Nephron progenitor cell (in vitro differentiated cells): ENCODE results near the gene LTA4H.

Experiments
- DNase-seq: peaks from one replicate; pipeline ENCODE4 v3.0.0; 2021
- H3K27ac Mint-ChIP-seq: 2 replicates; pipeline ENCODE4 v1.8.0; 2021; ENCODE audit warnings: mild to moderate bottlenecking, moderate library complexity, mixed read lengths
- H3K27me3 Mint-ChIP-seq: 2 replicates; pipeline ENCODE4 v1.8.0; 2021; ENCODE audit warnings: mild to moderate bottlenecking, low read depth, mixed read lengths; ENCODE audit not compliant: poor library complexity
- H3K36me3 Mint-ChIP-seq: 2 replicates; pipeline ENCODE4 v1.8.0; 2021; ENCODE audit warnings: low read depth, mixed read lengths
- H3K4me1 Mint-ChIP-seq: 2 replicates; pipeline ENCODE4 v1.8.0; 2021; ENCODE audit warnings: mixed read lengths
- H3K4me3 Mint-ChIP-seq: 2 replicates; pipeline ENCODE4 v1.8.0; 2021; ENCODE audit warnings: mild to moderate bottlenecking, moderate library complexity, mixed read lengths
- H3K9me3 Mint-ChIP-seq: 2 replicates; pipeline ENCODE4 v1.8.0; 2021; ENCODE audit warnings: mild to moderate bottlenecking, moderate library complexity, mixed read lengths
- CTCF ChIP-seq: fragments of 200-600 bp; sonication (generic); IDR thresholded peaks from 2 replicates; pipeline ENCODE4 v1.5.0; 2021; ENCODE audit warnings: antibody characterized with exemption

The LTA4H gene

GRCh38 chr12:95989504-95990123 lies 45.8 kb downstream of the LTA4H start:
- no peaks in the 10 kb centered on the region for H3K9me3 Mint-ChIP-seq
- TF ChIP-seq CTCF, result no peak
- no peak overlapping the region for H3K27ac Mint-ChIP-seq
- H3K4me3 Mint-ChIP-seq, result no peak overlapping the region
- peaks cover 12% of the 10 kb centered on the region for H3K27me3 Mint-ChIP-seq
- H3K4me1 Mint-ChIP-seq, result no peaks in the 10 kb centered on the region
- no peaks in the 10 kb centered on the region for H3K36me3 Mint-ChIP-seq
- no peak for DNase-seq

- Mint-ChIP-seq H3K36me3 (no peaks in the 10 kb centered on the region), H3K9me3 (no peaks in the 10 kb centered on the region), H3K4me3 (no peak overlapping the region), H3K27me3 (peaks cover 12% of the 10 kb centered on the region), H3K4me1 (no peaks in the 10 kb centered on the region), H3K27ac (no peak overlapping the region)
- no peak for TF ChIP-seq CTCF
- DNase-seq, result no peak
Measured at GRCh38 chr12:95988506-95989275, 46.7 kb downstream of the LTA4H start.

GRCh38 chr12:95986635-95987570 lies 48.5 kb downstream of the LTA4H start:
- Mint-ChIP-seq H3K4me1 (no peaks in the 10 kb centered on the region), H3K4me3 (no peak overlapping the region), H3K27me3 (peaks cover 13% of the 10 kb centered on the region), H3K9me3 (no peaks in the 10 kb centered on the region), H3K27ac (no peak overlapping the region), H3K36me3 (no peaks in the 10 kb centered on the region)
- DNase-seq, result no peak
- TF ChIP-seq CTCF, result no peak

- TF ChIP-seq CTCF, result no peak
- Mint-ChIP-seq H3K9me3 (no peaks in the 10 kb centered on the region), H3K4me3 (no peak overlapping the region), H3K27me3 (peaks cover 9% of the 10 kb centered on the region), H3K36me3 (no peaks in the 10 kb centered on the region), H3K27ac (no peak overlapping the region), H3K4me1 (no peaks in the 10 kb centered on the region)
- no peak for DNase-seq
Measured at GRCh38 chr12:95984682-95985081, 50.7 kb downstream of the LTA4H start.

GRCh38 chr12:95982602-95983001 lies 52.8 kb downstream of the LTA4H start:
- Mint-ChIP-seq H3K27me3 (peaks cover 3% of the 10 kb centered on the region), H3K36me3 (no peaks in the 10 kb centered on the region), H3K4me3 (no peak overlapping the region), H3K9me3 (no peaks in the 10 kb centered on the region), H3K27ac (no peak overlapping the region), H3K4me1 (no peaks in the 10 kb centered on the region)
- no peak for TF ChIP-seq CTCF
- DNase-seq, result no peak
